B cell (primary cell): ENCODE data around the gene CENPP. TPM values are rescaled to one million over a fixed set of nuclear protein-coding genes. Genes with fewer than 3 reads are reported as not detected.

ENCODE experiments used
- ATAC-seq: fragments of 200-7000 bp; cut with Tn5 transposase; one replicate; pipeline ENCODE4 v1.10.0; 2021; ENCODE audit warnings: low read depth, mild to moderate bottlenecking, moderate number of reproducible peaks, moderate library complexity
- CTCF ChIA-PET: fragments of 350-600 bp; sonication (Branson Sonifier 250); formaldehyde crosslinking; loops from one replicate; lab custom pipeline; 2021; ENCODE audit warnings: antibody characterized with exemption, inconsistent platforms; lab: Charles Lee
- POLR2A ChIA-PET: fragments of 350-600 bp; sonication (Branson Sonifier 250); formaldehyde crosslinking; loops from one replicate; lab custom pipeline; 2021; ENCODE audit warnings: antibody characterized with exemption; lab: Charles Lee
- DNase-seq: peaks from one replicate; pipeline ENCODE4 v3.0.0; 2013
- H2AFZ ChIP-seq: 2 replicates; pipeline ENCODE4 v1.6.1; 2012; ENCODE audit warnings: mild to moderate bottlenecking, low read depth, low read length; ENCODE audit not compliant: insufficient read depth, poor library complexity, severe bottlenecking
- H3K27ac ChIP-seq, 2 donors: 1 replicate in 1 of 2; 2 replicates in 1 of 2; pipeline ENCODE4 v1.5.1; 2012 to 2013; ENCODE audit warnings: low read length in 2 of 2, mild to moderate bottlenecking in 2 of 2, moderate library complexity in 1 of 2
- H3K27me3 ChIP-seq, 4 experiments: fragments of 200-600 bp in 1 of 4; sonication (generic) in 1 of 4; replicated peaks in 1 of 4; 1 replicate in 2 of 4; 2 replicates in 2 of 4; pipeline versions ENCODE4 v1.6.1 to v1.7.0; 2013 to 2016; ENCODE audit warnings: low read length in 3 of 4, mild to moderate bottlenecking in 2 of 4, mixed read lengths in 1 of 4, moderate library complexity in 1 of 4; ENCODE audit not compliant: insufficient read depth in 4 of 4, control insufficient read depth in 3 of 4; ENCODE audit errors: control extremely low read depth in 1 of 4
- H3K36me3 ChIP-seq, 2 experiments: replicated peaks in 1 of 2; 1 replicate in 1 of 2; 2 replicates in 1 of 2; pipeline versions ENCODE4 v1.6.1 to v1.7.1; 2013; ENCODE audit warnings: low read length in 1 of 2; ENCODE audit not compliant: insufficient read depth in 2 of 2, control insufficient read depth in 1 of 2; ENCODE audit errors: control extremely low read depth in 1 of 2, extremely low read depth in 1 of 2
- H3K4me1 ChIP-seq, 2 donors: fragments of 200-600 bp in 1 of 2; sonication (generic) in 1 of 2; 1 replicate in 1 of 2; 2 replicates in 1 of 2; pipeline versions ENCODE4 v1.5.1 to v1.6.1; 2013 to 2017; ENCODE audit warnings: low read length in 2 of 2; ENCODE audit not compliant: control insufficient read depth in 2 of 2, insufficient read depth in 2 of 2
- H3K4me2 ChIP-seq: replicated peaks from 2 replicates; pipeline ENCODE3; 2012; ENCODE audit warnings: mild to moderate bottlenecking, low read depth, low read length; ENCODE audit not compliant: poor library complexity, severe bottlenecking
- H3K4me3 ChIP-seq, 5 experiments: fragments of 200-600 bp in 1 of 5; sonication (generic) in 1 of 5; 1 replicate in 3 of 5; 2 replicates in 2 of 5; pipeline versions ENCODE4 v1.5.1 to v1.7.0; 2011 to 2016; ENCODE audit warnings: low read length in 4 of 5, mild to moderate bottlenecking in 4 of 5, low read depth in 2 of 5, control low read depth in 1 of 5, moderate library complexity in 1 of 5; ENCODE audit not compliant: insufficient read depth in 1 of 5; ENCODE audit errors: control extremely low read depth in 1 of 5, extremely low read depth in 1 of 5
- H3K79me2 ChIP-seq: fragments of 200-600 bp; sonication (generic); one replicate; pipeline ENCODE4 v1.6.0; 2016; ENCODE audit warnings: low read length; ENCODE audit not compliant: control insufficient read depth, insufficient read depth
- H3K9ac ChIP-seq: fragments of 200-600 bp; sonication (generic); 2 replicates; pipeline ENCODE4 v1.6.1; 2017; ENCODE audit warnings: mild to moderate bottlenecking, low read length, moderate library complexity
- H3K9me3 ChIP-seq, 3 donors: one replicate each; pipeline versions ENCODE4 v1.6.1 to v1.7.1; 2013; ENCODE audit warnings: low read length in 2 of 3; ENCODE audit not compliant: control insufficient read depth in 2 of 3, insufficient read depth in 1 of 3; ENCODE audit errors: control extremely low read depth in 1 of 3
- H4K20me1 ChIP-seq: 2 replicates; pipeline ENCODE4 v1.6.0; 2012; ENCODE audit warnings: mild to moderate bottlenecking, low read length; ENCODE audit not compliant: insufficient read depth, control insufficient read depth, poor library complexity, severe bottlenecking
- H3K27ac Mint-ChIP-seq: one replicate; pipeline ENCODE4 v1.8.0; 2021; ENCODE audit warnings: mixed read lengths
- H3K27me3 Mint-ChIP-seq: one replicate; pipeline ENCODE4 v1.8.0; 2021; ENCODE audit warnings: mixed read lengths
- H3K4me1 Mint-ChIP-seq: one replicate; pipeline ENCODE4 v1.8.0; 2021; ENCODE audit warnings: mixed read lengths
- H3K4me3 Mint-ChIP-seq: one replicate; pipeline ENCODE4 v1.8.0; 2021; ENCODE audit warnings: mixed read lengths
- H3K9me3 Mint-ChIP-seq: one replicate; pipeline ENCODE4 v1.8.0; 2022; ENCODE audit warnings: mixed read lengths; ENCODE audit not compliant: insufficient read depth
- CTCF ChIP-seq: fragments of 200-600 bp; IDR thresholded peaks from one replicate; pipeline ENCODE4 v1.8.0; 2022; ENCODE audit warnings: antibody characterized with exemption, mild to moderate bottlenecking
- EZH2 ChIP-seq: IDR thresholded peaks from 2 replicates; pipeline ENCODE4 v1.6.1; 2012; ENCODE audit warnings: borderline replicate concordance, low read depth, mild to moderate bottlenecking, moderate library complexity, low read length; ENCODE audit not compliant: insufficient read depth, poor library complexity, severe bottlenecking
- WGBS: methylation state at CpG from one replicate; pipeline ENCODE4 v1.1.5; 2013; ENCODE audit warnings: missing lambda C conversion rate; ENCODE audit not compliant: insufficient coverage; 5-methylcytosine and 5-hydroxymethylcytosine counted together
- intact Hi-C: fragments of 100-400 bp; cut with micrococcal nuclease; formaldehyde crosslinking; loops from one replicate; pipeline ENCODE4 v1.10.0; 2022
- polyA plus RNA-seq: library from polyadenylated mRNA; depleted of rRNA; stranded (reverse); fragments of >200 nt; gene quantifications from 2 replicates; pipeline ENCODE4 v1.2.3, GENCODE V29; 2012
- total RNA-seq, 2 donors: library from RNA; stranded (reverse); fragments of 120-200 nt in 1 of 2; gene quantifications; 1 replicate in 1 of 2; 2 replicates in 1 of 2; pipeline versions ENCODE4 v1.2.3 to v1.2.4, GENCODE V29; 2013 to 2022

CENPP gene
- total and polyA plus RNA-seq, 2 donors (not counting 1 experiment from before 2014, with no cell fraction given): 1.4 to 6.2 TPM

DNA sequence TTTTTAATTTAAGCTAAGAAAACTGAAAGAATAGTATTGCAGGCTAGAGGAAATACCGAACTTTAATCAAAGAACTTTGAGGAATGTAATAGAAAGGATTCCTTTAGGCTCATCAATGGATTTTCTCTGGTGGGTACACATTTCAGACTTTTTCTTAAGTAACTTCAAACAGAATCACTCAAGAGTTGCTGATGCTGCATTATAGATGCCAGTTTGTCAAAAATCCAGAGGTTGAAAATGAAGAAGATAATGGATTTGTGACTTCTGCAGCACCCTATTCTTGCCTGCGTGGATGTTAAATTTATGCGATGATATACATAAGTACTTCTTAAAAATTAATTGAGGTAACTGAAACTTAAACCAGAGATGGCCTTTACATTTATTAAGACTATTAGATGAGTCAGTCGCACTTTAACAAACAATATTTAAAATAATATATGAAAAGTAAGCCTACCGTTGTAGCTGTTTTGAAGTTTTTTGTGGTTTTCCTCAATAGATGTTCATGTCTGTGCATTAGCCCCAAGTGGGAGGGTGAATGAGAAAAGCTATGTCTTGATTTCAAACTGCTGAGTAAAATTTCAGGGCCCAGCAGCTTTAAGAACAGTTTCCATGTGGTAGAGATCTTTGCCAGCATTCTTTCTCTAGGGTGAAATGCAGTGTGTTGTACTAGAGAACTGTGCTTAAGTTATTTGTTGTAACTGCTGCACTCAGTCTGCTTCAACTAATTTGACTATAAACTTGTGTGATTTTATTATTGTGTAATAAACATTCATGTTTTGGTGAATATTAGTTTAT is 78.5 kb downstream of the CENPP start, which contains the start of gene OGN:
TSS of gene OGN (minus strand) at position 537 of the 795 bp plus-strand sequence. CDS start 1,171 bp downstream, outside the sequence.
- H4K20me1 ChIP-seq: no peaks in the 10 kb centered on the region

More for the DNA sequence above, 78.5 kb downstream of the CENPP start, which contains the start of gene OGN:
- Histone ChIP-seq H3K27me3 (no peaks in the 10 kb centered on the region), H3K9me3 (no peaks in the 10 kb centered on the region), H3K4me3 (no peak within 1 kb of the TSS), H3K27ac (no peak within 1 kb of the TSS), H2AFZ (no peak within 1 kb of the TSS), H3K9ac (no peak within 1 kb of the TSS), H3K79me2 (no peaks in the 10 kb centered on the region), H3K4me1 (peaks cover 13 to 15% of the 10 kb centered on the region in 2 donors), H3K4me2 (no peak within 1 kb of the TSS), H3K36me3 (no peaks in the 10 kb centered on the region)
- no peak for TF ChIP-seq CTCF
- TF ChIP-seq EZH2: no peak
- H3K27ac Mint-ChIP-seq: no peak within 1 kb of the TSS
- DNase-seq (no peak), ATAC-seq (no peak)
- H3K4me1 Mint-ChIP-seq: peaks cover 17% of the 10 kb centered on the region
- intact Hi-C loops: no loop called here
- POLR2A ChIA-PET: no interaction called here
- CTCF ChIA-PET: no interaction called here
- no peaks in the 10 kb centered on the region for H3K9me3 Mint-ChIP-seq
- WGBS: no CpG with 5 or more reads among the region's 5 CpGs
- no peaks in the 10 kb centered on the region for H3K27me3 Mint-ChIP-seq
- H3K4me3 Mint-ChIP-seq: no peak within 1 kb of the TSS
